WTC11 (cell line): ENCODE results near the gene KCNE3. TPM values are rescaled to one million over a fixed set of nuclear protein-coding genes. Genes with fewer than 3 reads are reported as not detected.

ENCODE experiments used
- ATAC-seq: fragments of 200-7000 bp; cut with Tn5 transposase; 2 replicates; pipeline ENCODE4 v1.10.0; 2021; ENCODE audit warnings: mild to moderate bottlenecking, moderate library complexity
- CTCF ChIA-PET: fragments of 300-600 bp; sonication (Branson Sonifier 250); formaldehyde crosslinking; loops from one replicate; lab custom pipeline; 2021; ENCODE audit warnings: antibody characterized with exemption; lab: Charles Lee
- POLR2A ChIA-PET: fragments of 350-600 bp; sonication (Branson Sonifier 250); formaldehyde crosslinking; loops from one replicate; lab custom pipeline; 2021; ENCODE audit warnings: antibody characterized with exemption; lab: Charles Lee
- DNase-seq: peaks from one replicate; pipeline ENCODE4 v3.0.0; 2021; ENCODE audit warnings: low spot score
- H3K27ac Mint-ChIP-seq: 2 replicates; pipeline ENCODE4 v1.8.0; 2021; ENCODE audit warnings: mixed read lengths
- H3K27me3 Mint-ChIP-seq: 2 replicates; pipeline ENCODE4 v1.8.0; 2021; ENCODE audit warnings: low read depth, mild to moderate bottlenecking, moderate library complexity, mixed read lengths
- H3K36me3 Mint-ChIP-seq: 2 replicates; pipeline ENCODE4 v1.8.0; 2021; ENCODE audit warnings: mixed read lengths
- H3K4me1 Mint-ChIP-seq: 2 replicates; pipeline ENCODE4 v1.8.0; 2022; ENCODE audit warnings: mixed read lengths
- H3K4me3 Mint-ChIP-seq: 2 replicates; pipeline ENCODE4 v1.8.0; 2021; ENCODE audit warnings: mild to moderate bottlenecking, moderate library complexity, mixed read lengths
- H3K9me3 Mint-ChIP-seq: 2 replicates; pipeline ENCODE4 v1.8.0; 2021; ENCODE audit warnings: mixed read lengths
- CREB1 ChIP-seq: sonication (generic); formaldehyde crosslinking; IDR thresholded peaks from 2 replicates; pipeline ENCODE4 v1.8.0; 2023; ENCODE audit warnings: mild to moderate bottlenecking, missing genetic modification reagents
- FOXP1 ChIP-seq: sonication (generic); formaldehyde crosslinking; IDR thresholded peaks from 2 replicates; pipeline ENCODE4 v1.8.0; 2022; ENCODE audit warnings: missing genetic modification reagents, mild to moderate bottlenecking, moderate library complexity, borderline replicate concordance
- GTF2I ChIP-seq: fragments of 250-450 bp; sonication (Bioruptor Pico); conservative IDR thresholded peaks from 2 replicates; pipeline ENCODE4 v1.4.0; 2021; ENCODE audit warnings: mild to moderate bottlenecking
- MXD4 ChIP-seq: fragments of 250-450 bp; sonication (Bioruptor Pico); IDR thresholded peaks from 2 replicates; pipeline ENCODE4 v1.8.0; 2021; ENCODE audit warnings: mild to moderate bottlenecking, moderate library complexity, borderline replicate concordance
- NFYB ChIP-seq: sonication (generic); formaldehyde crosslinking; conservative IDR thresholded peaks from 2 replicates; pipeline ENCODE4 v1.8.0; 2022; ENCODE audit warnings: low read depth, missing genetic modification reagents
- OVOL2 ChIP-seq: fragments of 250-450 bp; sonication (Bioruptor Pico); IDR thresholded peaks from 2 replicates; pipeline ENCODE4 v1.9.0; 2021; ENCODE audit warnings: mild to moderate bottlenecking, borderline replicate concordance
- RELA ChIP-seq: sonication (generic); formaldehyde crosslinking; IDR thresholded peaks from 2 replicates; pipeline ENCODE4 v1.8.1; 2022; ENCODE audit warnings: missing genetic modification reagents, mild to moderate bottlenecking, borderline replicate concordance
- TEAD1 ChIP-seq: sonication (generic); formaldehyde crosslinking; IDR thresholded peaks from 2 replicates; pipeline ENCODE4 v1.8.0; 2022; ENCODE audit warnings: mild to moderate bottlenecking, missing genetic modification reagents
- TEAD4 ChIP-seq: sonication (generic); formaldehyde crosslinking; IDR thresholded peaks from 2 replicates; pipeline ENCODE4 v1.8.0; 2022; ENCODE audit warnings: mild to moderate bottlenecking, missing genetic modification reagents
- ZNF121 ChIP-seq: sonication (generic); formaldehyde crosslinking; IDR thresholded peaks from 2 replicates; pipeline ENCODE4 v1.8.0; 2023; ENCODE audit warnings: missing genetic modification reagents
- total RNA-seq: library from RNA; stranded (reverse); gene quantifications from 3 replicates; pipeline ENCODE4 v1.2.3, GENCODE V29; 2021
- TF ChIP-seq, protein P1 (sequence below): sonication (generic); formaldehyde crosslinking; IDR thresholded peaks from 2 replicates; pipeline ENCODE4 v1.8.1; 2022; ENCODE audit warnings: mild to moderate bottlenecking, moderate library complexity, missing genetic modification reagents
- TF ChIP-seq, protein P2 (sequence below): sonication (generic); formaldehyde crosslinking; IDR thresholded peaks from 2 replicates; pipeline ENCODE4 v1.8.1; 2023; ENCODE audit warnings: mild to moderate bottlenecking, missing genetic modification reagents, moderate library complexity
- TF ChIP-seq, protein P3 (sequence below): sonication (generic); formaldehyde crosslinking; IDR thresholded peaks from 2 replicates; pipeline ENCODE4 v1.8.1; 2023; ENCODE audit warnings: mild to moderate bottlenecking, missing genetic modification reagents, borderline replicate concordance
- TF ChIP-seq, protein P4 (sequence below): sonication (generic); formaldehyde crosslinking; IDR thresholded peaks from 2 replicates; pipeline ENCODE4 v1.8.1; 2023; ENCODE audit warnings: mild to moderate bottlenecking, missing genetic modification reagents
- TF ChIP-seq, protein P5 (sequence below): fragments of 250-450 bp; sonication (Bioruptor Pico); conservative IDR thresholded peaks from 2 replicates; pipeline ENCODE4 v1.9.0; 2021; ENCODE audit warnings: mild to moderate bottlenecking
- TF ChIP-seq, protein P6 (sequence below): fragments of 250-450 bp; sonication (Bioruptor Pico); IDR thresholded peaks from 2 replicates; pipeline ENCODE4 v1.9.0; 2021; ENCODE audit warnings: moderate library complexity, mild to moderate bottlenecking, inconsistent platforms, borderline replicate concordance
- TF ChIP-seq, protein P7 (sequence below): fragments of 250-450 bp; sonication (Bioruptor Pico); IDR thresholded peaks from 2 replicates; pipeline ENCODE4 v1.8.0; 2021; ENCODE audit warnings: mild to moderate bottlenecking
- TF ChIP-seq, protein P8 (sequence below): fragments of 250-450 bp; sonication (Bioruptor Pico); IDR thresholded peaks from 2 replicates; pipeline ENCODE4 v1.9.0; 2021; ENCODE audit warnings: mild to moderate bottlenecking

Gene KCNE3
- total RNA-seq, 1 experiment from 2014 or later = 1.9 TPM

DNA sequence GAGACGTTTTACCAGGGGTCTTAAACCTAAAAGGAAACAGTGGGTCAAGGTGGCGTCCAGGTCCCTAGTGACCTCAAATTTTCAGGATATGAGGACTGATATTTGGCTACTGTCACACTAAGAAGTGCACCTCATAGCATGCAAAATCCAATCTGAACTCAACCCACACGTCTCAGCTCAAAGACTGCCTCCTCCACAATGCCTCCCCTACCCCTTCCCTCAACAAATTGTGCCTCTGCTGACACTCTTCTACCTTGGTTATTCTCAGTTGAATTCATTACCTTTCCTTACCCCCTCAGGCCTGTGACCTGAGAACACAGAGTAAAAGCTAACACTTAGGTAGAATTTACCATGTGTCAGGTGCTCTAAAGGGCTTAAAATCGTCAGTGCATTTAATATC, 38.6 kb upstream of the KCNE3 start:
- H3K4me1 Mint-ChIP-seq = no peaks in the 10 kb centered on the region
- peaks cover 23% of the 10 kb centered on the region for H3K9me3 Mint-ChIP-seq
- ATAC-seq (no peak), DNase-seq (no peak)
- peaks cover 21% of the 10 kb centered on the region for H3K36me3 Mint-ChIP-seq
- CTCF ChIA-PET = no interaction called here
- TF ChIP-seq, protein P1, sequence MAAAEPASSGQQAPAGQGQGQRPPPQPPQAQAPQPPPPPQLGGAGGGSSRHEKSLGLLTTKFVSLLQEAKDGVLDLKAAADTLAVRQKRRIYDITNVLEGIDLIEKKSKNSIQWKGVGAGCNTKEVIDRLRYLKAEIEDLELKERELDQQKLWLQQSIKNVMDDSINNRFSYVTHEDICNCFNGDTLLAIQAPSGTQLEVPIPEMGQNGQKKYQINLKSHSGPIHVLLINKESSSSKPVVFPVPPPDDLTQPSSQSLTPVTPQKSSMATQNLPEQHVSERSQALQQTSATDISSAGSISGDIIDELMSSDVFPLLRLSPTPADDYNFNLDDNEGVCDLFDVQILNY (CRISPR knock-in tag) = no peak
- TF ChIP-seq ZNF121 (CRISPR knock-in tag) (no peak), TEAD4 (CRISPR knock-in tag) (no peak), MXD4 (no peak), OVOL2 (CRISPR knock-in tag) (no peak), TEAD1 (CRISPR knock-in tag) (no peak), RELA (CRISPR knock-in tag) (no peak), FOXP1 (CRISPR knock-in tag) (no peak), CREB1 (CRISPR knock-in tag) (no peak), NFYB (CRISPR knock-in tag) (no peak), GTF2I (CRISPR knock-in tag) (no peak)
- TF ChIP-seq, protein P2, sequence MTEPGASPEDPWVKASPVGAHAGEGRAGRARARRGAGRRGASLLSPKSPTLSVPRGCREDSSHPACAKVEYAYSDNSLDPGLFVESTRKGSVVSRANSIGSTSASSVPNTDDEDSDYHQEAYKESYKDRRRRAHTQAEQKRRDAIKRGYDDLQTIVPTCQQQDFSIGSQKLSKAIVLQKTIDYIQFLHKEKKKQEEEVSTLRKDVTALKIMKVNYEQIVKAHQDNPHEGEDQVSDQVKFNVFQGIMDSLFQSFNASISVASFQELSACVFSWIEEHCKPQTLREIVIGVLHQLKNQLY (CRISPR knock-in tag) = no peak
- TF ChIP-seq, protein P3, sequence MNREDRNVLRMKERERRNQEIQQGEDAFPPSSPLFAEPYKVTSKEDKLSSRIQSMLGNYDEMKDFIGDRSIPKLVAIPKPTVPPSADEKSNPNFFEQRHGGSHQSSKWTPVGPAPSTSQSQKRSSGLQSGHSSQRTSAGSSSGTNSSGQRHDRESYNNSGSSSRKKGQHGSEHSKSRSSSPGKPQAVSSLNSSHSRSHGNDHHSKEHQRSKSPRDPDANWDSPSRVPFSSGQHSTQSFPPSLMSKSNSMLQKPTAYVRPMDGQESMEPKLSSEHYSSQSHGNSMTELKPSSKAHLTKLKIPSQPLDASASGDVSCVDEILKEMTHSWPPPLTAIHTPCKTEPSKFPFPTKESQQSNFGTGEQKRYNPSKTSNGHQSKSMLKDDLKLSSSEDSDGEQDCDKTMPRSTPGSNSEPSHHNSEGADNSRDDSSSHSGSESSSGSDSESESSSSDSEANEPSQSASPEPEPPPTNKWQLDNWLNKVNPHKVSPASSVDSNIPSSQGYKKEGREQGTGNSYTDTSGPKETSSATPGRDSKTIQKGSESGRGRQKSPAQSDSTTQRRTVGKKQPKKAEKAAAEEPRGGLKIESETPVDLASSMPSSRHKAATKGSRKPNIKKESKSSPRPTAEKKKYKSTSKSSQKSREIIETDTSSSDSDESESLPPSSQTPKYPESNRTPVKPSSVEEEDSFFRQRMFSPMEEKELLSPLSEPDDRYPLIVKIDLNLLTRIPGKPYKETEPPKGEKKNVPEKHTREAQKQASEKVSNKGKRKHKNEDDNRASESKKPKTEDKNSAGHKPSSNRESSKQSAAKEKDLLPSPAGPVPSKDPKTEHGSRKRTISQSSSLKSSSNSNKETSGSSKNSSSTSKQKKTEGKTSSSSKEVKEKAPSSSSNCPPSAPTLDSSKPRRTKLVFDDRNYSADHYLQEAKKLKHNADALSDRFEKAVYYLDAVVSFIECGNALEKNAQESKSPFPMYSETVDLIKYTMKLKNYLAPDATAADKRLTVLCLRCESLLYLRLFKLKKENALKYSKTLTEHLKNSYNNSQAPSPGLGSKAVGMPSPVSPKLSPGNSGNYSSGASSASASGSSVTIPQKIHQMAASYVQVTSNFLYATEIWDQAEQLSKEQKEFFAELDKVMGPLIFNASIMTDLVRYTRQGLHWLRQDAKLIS (CRISPR knock-in tag) = no peak
- TF ChIP-seq, protein P4, sequence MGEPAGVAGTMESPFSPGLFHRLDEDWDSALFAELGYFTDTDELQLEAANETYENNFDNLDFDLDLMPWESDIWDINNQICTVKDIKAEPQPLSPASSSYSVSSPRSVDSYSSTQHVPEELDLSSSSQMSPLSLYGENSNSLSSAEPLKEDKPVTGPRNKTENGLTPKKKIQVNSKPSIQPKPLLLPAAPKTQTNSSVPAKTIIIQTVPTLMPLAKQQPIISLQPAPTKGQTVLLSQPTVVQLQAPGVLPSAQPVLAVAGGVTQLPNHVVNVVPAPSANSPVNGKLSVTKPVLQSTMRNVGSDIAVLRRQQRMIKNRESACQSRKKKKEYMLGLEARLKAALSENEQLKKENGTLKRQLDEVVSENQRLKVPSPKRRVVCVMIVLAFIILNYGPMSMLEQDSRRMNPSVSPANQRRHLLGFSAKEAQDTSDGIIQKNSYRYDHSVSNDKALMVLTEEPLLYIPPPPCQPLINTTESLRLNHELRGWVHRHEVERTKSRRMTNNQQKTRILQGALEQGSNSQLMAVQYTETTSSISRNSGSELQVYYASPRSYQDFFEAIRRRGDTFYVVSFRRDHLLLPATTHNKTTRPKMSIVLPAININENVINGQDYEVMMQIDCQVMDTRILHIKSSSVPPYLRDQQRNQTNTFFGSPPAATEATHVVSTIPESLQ (CRISPR knock-in tag) = no peak
- TF ChIP-seq, protein P5, sequence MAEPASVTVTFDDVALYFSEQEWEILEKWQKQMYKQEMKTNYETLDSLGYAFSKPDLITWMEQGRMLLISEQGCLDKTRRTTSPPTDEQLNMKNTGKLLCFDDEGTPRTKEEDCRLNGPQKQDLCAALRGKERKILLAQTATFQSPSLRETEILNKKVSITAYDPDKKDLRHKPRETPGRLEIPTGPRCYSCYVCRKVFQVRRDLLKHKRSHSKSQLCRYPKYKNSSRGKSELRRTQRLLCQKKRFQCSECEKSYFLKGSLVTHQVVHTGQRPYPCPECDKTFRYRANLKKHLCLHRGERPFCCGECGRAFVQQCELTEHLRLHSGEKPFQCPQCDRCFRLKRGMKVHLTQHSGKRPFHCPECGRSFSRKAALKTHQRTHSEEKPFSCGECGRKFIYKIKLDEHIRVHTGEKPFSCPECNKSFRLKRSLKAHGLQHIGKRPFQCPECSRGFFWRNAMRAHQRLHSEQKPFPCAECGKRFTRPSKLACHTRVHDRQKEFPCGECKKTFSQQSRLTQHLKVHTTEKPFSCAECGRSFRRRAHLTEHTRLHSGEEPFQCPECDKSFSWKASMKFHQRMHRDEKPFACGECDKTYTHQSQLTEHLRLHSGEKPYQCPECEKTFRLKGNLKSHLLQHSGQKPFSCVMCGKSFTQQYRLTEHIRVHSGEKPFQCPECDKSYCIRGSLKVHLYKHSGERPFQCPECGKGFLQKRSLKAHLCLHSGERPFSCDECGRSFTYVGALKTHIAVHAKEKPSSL (CRISPR knock-in tag) = no peak
- TF ChIP-seq, protein P6, sequence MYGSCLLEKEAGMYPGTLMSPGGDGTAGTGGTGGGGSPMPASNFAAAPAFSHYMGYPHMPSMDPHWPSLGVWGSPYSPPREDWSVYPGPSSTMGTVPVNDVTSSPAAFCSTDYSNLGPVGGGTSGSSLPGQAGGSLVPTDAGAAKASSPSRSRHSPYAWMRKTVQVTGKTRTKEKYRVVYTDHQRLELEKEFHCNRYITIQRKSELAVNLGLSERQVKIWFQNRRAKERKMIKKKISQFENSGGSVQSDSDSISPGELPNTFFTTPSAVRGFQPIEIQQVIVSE = no peak
- TF ChIP-seq, protein P7, sequence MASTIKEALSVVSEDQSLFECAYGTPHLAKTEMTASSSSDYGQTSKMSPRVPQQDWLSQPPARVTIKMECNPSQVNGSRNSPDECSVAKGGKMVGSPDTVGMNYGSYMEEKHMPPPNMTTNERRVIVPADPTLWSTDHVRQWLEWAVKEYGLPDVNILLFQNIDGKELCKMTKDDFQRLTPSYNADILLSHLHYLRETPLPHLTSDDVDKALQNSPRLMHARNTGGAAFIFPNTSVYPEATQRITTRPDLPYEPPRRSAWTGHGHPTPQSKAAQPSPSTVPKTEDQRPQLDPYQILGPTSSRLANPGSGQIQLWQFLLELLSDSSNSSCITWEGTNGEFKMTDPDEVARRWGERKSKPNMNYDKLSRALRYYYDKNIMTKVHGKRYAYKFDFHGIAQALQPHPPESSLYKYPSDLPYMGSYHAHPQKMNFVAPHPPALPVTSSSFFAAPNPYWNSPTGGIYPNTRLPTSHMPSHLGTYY = no peak
- TF ChIP-seq, protein P8, sequence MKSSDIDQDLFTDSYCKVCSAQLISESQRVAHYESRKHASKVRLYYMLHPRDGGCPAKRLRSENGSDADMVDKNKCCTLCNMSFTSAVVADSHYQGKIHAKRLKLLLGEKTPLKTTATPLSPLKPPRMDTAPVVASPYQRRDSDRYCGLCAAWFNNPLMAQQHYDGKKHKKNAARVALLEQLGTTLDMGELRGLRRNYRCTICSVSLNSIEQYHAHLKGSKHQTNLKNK (CRISPR knock-in tag) = no peak
- H3K27ac Mint-ChIP-seq = no peak overlapping the region
- POLR2A ChIA-PET = no interaction called here
- no peak overlapping the region for H3K4me3 Mint-ChIP-seq
- no peaks in the 10 kb centered on the region for H3K27me3 Mint-ChIP-seq
